GM10847 (cell line): ENCODE measurements around the gene PEX10.

ENCODE experiments used
- POLR2A ChIP-seq: IDR thresholded peaks from 2 replicates; pipeline ENCODE4 v1.6.1; 2011; ENCODE audit not compliant: insufficient read length; ENCODE audit errors: extremely low read depth

The PEX10 gene

DNA sequence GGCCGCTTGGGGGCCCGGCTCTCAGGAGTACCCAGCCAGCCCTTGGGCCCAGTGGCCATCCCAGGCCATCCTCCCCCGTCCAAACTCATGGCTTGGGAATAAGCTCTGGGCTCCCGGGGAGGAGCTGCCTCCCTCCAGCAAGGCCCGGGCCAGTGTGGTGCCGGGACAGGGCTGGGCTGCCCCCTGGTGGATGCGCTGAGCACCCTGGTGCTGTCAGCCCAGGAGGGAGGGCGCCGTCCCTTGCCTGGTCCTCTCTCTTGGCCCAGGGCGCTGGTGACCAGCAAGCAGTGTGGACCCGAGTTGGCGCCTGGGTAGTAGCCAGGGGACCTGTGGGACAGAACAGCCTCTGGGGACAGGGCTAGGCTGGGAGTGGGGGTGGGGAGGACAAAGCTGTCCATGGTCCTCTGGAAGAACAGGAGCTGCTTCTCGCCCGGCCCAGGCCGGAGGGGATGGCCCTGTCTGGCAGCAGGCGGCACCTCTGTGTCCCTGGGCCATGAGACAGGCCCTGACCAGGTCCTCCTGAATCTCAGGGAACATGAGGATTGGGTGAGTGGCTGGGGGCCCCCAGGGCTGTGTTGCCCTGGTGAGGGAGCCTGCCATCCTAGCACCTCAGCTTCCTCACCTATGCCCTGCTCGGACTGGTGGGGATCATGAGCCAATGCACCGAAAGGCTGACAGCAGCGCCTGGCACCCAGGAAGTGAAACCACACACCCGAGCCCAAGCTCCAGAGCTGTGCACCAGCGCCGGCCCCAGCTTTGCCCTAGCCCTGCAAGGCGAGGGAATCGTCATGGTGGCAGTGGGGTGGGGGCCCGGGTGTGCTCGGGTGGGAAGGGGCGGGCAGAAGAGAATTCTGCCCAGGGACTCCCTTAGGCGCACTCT lies 30.4 kb downstream of the PEX10 start:
- no peak for TF ChIP-seq POLR2A

DNA sequence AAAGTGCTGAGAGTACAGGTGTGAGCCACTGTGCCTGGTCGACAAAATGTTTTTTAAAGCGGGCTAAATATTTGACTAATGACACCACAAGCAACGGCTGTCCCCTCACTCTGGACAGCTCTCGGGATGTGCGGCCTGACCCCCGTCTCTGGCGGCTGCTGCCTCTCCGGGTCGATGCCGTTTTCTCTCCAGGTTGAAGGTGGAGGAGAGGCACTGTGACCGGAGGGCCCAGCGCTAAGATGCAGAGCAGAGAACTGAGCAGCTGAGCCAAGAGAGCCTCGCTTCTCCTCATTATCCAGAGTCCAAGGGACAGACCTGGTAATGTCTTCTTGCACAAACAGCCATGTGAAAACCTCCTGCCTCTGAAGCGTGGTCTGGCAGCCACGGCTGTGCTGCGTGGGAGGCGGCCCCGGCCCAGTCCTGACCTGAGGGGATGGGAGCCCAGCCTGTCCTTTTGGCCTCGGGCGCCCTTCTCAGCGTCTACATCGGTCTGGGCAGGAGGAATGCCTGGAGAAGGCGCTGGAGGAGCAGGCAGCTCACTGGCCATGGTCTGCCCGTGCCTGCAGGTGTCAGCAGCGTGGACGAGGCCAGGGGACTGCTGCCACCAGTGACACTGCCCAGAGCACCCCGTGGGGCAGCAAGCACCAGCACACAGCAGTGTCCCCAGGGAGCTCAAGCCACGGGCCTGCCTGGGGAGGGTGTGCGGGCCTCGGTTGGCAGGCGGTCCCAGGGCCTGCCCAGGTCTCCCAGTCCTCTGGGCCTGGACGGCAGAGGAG lies 31.4 kb downstream of the PEX10 start:
- TF ChIP-seq POLR2A, result no peak

DNA sequence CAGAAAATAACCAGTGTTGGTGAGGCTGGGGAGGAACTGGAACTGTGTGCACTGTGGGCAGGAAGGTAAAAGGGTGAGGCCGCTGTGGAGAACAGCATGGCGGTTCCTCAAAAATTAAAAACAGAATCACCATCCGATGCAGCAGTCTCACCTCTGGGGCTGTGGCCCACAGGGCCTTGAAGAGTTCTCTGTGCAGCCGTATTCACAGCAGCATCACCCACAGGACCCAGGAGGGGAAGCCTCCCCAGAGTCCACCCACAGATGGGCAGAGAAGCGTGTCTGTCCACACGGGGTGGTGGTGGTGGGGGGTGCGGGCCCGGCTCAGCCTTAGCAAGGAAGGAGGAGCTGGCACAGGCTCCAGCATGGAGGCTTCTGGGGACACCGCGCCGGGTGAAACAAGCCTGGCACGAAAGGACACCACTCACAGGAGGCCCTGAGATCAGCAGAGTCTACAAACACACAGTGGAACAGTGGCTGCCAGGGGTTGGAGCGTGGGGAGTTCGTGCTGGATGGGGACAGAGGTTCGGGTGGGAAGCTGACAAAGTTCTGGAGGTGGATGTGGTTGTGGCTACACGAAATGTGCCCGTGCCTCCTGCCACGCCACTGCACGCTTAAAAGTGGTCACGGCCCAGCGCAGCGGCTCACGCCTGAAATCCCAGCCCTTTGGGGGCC lies 32.5 kb downstream of the PEX10 start:
- no peak for TF ChIP-seq POLR2A

DNA sequence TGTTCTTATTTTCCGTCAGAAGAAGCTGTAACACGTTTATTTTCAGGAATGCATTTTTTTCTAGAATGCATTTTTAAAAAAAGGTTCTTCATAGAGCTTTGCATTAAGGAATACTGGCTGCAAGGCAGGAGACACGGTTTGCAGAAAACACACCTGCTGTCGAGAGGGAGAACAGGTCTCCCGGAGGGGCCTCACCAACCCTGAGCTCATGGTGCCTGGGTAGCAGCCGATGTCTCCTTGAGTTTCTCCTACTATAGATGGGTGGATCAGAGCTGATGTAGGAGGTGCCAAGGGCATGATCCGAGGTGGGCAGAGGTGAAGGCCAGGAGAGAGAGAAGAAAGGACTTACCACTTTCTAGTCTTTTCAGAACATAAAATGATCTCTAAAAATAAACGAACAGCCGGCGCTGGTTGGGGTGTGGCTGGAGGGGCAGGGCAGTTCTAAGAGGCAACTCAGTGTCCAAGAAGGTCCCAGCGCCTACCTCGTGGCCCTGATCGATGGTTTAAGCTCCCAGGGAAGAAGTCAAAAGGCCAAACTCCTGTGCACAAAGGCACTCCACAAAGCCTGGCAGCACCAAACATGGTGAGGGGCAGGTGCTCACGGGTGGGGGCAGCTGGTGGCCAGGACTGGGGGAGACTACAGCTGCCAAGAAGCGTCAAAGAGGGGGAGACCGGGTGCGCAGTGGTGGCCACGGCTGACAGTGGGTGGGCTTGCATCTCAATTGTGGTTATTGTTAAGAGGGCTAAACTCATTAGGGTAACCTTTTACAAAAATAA lies 33.2 kb downstream of the PEX10 start:
- no peak for TF ChIP-seq POLR2A

DNA sequence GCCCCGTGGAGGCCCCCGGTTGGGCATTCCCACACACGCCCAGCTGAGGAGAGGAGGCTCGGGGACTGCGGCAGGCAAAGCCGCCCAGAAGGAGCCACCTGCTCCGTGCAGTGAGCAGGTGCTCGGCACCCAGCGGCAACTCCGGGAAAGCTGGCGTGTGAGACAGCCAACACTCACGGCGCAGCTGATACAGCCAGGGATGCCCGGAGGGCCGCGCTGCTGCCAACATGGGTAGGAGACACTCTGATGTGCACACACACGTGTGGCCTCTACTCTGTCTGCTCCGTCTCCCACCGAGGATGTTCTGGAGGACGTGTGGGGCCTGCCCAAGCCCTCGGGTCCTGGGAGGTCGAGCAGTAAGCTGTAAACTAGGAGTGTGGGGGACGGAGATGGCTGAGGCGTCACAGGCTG lies 33.9 kb downstream of the PEX10 start:
- TF ChIP-seq POLR2A, result no peak

DNA sequence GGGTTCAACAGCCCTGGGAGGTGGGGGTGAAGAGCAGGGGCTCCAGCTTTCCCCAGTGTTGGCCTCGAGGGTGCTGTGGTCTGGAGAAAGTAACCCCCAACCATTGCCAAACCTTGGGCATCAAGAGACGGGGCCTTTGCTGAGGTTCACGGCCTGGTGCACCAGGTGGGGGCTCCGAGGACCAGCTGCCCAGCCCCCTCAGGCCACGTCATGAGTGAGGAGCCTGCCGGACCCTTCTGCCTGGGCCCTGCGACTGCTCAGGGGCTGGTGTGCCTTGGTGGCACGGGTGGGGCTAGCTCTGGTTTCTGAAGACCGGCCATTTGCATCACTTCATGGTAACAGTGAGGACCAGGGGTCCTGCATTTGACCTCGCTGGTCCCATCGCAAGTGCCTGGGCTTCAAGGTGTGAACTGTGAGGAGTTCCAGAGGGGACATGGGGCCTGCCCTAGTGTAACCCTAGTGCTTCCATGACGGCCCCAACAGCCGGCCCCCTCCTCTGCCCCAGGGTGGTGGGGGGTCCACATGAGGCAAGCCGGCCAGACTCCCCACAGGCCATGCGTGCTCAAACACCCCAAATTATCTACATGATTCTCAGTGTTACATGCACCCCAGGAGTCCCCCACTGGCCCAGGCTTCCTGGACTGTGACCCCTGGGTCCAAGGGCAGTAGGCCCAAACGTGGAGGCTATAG lies 34.5 kb downstream of the PEX10 start:
- no peak for TF ChIP-seq POLR2A

DNA sequence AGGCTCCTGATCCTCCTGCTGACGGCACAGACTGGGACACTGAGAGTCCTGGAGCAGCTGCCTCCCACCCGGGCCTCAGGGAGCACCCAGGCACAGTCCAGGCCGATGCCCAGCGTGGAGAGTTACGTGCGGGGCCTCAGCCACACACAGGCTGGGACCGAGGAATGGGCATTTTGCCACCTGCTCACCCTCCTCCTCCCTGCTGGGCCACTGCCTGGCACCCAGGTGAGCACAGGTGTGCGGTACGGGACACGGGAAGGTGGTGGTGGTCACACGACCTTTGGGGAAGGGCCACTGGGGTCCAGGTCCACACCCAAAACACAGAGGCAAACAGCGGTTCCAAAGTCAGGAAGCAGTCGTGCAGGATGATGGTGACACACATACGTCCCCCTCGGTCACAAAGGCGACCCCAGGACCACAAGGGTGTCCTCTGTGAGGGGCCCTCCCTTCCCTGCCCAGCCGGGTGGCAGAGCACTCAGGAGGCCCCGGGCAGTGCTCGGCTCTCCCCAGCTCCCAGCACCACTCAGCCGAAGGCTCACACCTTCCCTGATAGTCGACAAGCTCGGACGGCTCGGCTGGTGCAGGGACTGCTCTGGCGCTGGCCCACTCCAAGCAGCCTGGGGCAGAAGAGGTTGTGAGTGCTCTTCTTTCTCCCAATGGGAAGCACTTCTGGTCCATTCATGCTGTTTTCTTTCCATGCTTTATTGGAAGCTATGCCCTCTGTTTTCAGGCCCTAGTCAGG lies 35.3 kb downstream of the PEX10 start:
- TF ChIP-seq POLR2A, result no peak

DNA sequence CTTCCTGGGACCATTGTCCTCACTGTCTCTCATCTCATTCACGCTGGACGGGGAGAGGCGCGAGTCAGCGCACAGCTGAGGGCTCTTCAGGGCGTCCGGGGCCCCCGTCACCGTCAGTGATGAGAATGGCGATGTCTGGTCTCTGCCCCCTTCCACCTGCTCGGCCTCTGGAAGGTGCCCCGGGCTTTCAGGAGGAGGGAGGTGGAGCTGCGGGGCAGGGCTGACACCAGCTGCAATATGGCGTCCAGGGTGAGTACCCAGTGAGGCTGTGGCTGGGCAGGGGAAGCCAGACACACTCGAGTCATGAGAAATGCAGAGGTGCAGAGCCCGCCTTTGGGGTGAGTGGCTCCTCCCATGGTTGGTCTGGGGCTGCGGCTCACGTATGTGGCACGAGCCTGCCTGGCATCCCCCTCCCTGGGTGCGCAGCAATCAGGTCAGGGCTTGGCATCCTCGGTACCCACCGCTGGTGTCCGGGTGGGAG lies 36.1 kb downstream of the PEX10 start:
- TF ChIP-seq POLR2A, result no peak

DNA sequence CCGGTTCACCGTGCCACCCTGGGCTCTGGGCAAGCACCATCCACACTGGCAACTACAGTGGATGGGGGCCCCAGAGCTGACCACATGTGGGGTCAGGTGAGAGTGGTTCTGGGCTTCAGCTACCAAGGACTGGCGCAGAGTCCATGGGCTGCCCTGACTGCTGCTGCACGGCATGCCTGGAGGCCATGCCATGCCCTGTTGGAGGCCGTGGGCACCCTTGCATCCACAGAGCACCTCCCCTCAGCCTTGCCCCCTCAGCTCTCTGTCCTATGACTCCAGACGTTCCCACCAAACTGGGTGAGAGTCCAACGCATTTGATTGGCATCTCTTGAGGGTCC lies 36.5 kb downstream of the PEX10 start:
- TF ChIP-seq POLR2A, result no peak

DNA sequence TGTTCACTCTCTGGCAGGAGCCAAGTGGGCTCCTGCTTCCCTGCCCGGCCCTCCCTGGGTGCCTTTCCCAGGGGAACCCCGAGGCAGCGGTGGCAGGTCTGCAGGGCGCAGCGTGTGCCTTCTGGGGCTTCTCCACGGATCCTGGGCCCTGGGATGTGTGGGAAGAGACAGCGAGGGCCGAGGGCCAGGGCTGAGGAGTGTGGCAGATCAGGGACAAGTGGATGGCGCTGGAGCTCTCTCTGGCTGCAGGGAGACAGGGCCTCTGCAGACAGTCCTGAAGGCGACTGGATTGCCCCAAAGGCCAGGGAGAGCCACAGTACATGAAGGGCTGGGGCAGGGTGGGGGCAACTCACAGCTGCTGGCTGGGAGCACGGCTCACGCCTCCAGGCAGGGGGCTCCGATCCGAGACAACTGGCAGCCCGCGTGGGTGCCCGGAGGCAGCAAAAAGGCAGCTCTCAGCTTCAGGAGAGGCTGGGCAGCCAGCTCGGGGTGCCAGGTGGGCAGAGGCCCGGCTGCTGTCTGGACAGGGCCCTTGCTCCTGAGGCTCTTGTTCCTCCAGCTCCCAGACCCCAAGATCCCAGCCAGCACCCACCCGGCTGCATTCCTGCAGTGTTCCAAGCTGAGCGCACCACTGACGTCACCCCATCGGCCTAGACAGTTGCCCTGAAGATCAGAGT lies 37.0 kb downstream of the PEX10 start:
- no peak for TF ChIP-seq POLR2A

DNA sequence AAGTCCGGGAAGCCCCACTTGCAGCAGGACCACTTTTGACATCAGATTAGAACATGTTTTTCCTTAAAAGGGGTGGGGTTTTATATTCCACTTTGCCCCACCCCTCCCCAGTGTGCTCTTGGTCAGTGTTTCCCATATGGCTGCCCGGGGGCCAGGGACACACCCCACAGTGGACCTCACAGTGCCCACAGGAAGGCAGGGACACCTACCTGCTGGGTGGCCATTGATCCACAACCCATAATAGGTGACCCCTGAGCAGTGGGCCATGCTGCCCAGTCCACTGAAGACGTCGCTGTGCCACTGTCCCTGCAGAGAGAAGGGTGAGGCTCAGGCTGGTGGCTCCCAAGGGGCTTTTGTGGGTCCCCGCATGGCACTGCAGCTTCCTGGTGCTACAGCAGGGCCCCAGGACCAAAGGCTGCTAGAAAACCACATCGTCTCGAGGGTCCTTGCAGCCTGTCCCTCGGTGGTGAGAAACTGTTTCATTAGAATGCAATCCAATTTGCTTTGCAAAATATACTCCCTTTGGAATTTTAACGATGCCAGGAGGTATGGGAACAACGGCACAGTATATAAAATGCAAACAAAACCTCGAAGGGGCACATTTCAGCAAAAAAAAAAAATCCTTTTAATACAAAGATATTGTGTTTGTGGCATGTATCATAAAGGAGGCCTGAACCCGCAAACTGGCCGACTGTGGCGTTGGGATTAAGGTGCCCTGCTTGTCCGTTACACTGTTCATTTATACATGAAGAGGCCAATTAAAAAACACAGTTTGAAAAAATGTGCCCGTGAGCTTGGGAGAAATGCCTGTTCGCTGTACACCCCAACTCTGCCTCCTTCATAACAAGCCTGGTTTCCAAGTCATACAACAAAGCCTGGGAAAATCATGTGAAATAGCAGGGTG lies 37.9 kb downstream of the PEX10 start:
- TF ChIP-seq POLR2A, result no peak

DNA sequence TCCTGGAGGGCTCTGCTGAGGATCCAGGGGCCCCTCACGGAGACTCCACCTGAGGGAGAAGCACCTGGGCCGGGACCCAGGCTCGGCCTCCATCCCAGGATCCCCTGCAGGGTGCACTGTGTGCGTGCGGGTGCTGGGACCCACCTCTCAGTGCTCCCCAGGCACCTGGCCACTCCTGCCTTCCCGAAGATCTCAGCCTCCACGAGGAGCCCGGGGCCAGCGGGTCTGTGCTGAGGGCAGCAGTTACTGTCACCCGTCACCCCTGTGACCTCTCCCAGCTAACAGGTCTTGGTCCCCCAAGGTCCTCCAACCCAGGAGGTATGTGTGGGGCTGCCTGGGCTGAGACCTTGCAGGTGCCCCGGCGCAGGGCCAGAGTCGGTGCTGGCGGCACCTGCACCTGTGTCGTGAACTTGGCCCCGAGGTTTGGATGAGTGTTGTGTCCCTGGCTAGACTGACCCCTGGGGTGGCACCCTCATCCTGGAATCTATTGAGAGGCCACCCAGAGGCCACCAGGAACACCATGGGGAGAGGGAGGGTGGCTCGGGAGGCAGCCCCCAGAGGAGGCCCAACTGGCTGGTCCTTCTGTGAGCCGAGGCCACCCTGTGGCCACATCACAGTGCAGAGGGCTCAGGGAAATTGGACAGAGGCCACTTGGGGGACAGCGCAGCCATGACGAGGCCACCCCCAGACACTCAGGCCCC lies 38.7 kb downstream of the PEX10 start:
- TF ChIP-seq POLR2A, result no peak
